Caco-2 (cell line): ENCODE results near the gene BICD1. TPM values are rescaled to one million over a fixed set of nuclear protein-coding genes. Genes with fewer than 3 reads are reported as not detected.

Experiments
- BruUV-seq: library from RNA; stranded (reverse); fragments of 400-500 nt; replicated peaks from 2 replicates; lab custom pipeline; 2021; lab: Mats Ljungman, UMichigan
- CTCF ChIA-PET: fragments of 300-600 bp; sonication (Branson Sonifier 250); formaldehyde crosslinking; loops from one replicate; lab custom pipeline; 2022; ENCODE audit warnings: antibody characterized with exemption; lab: Charles Lee
- POLR2A ChIA-PET: fragments of 300-600 bp; sonication (Branson Sonifier 250); formaldehyde crosslinking; loops from one replicate; lab custom pipeline; 2022; ENCODE audit warnings: antibody characterized with exemption; lab: Charles Lee
- DNase-seq, 2 experiments: peaks; one replicate each; pipeline versions ENCODE4 v3.0.0 to v3.0.0-alpha.2; 2020 to 2022
- H3K27me3 ChIP-seq: replicated peaks from 2 replicates; pipeline ENCODE4 v1.6.0; 2011; ENCODE audit warnings: low read length; ENCODE audit not compliant: control insufficient read depth, insufficient read depth
- H3K36me3 ChIP-seq: 2 replicates; pipeline ENCODE4 v1.5.1; 2011; ENCODE audit warnings: low read length; ENCODE audit not compliant: control insufficient read depth, insufficient read depth
- H3K4me1 ChIP-seq: fragments of 250-450 bp; sonication (Bioruptor Pico); 2 replicates; pipeline ENCODE4 v1.5.1; 2020; ENCODE audit warnings: mild to moderate bottlenecking
- H3K4me3 ChIP-seq: 2 replicates; pipeline ENCODE4 v1.5.1; 2011; ENCODE audit warnings: low read depth, mild to moderate bottlenecking, control low read depth, low read length
- H3K9me3 ChIP-seq: fragments of 250-450 bp; sonication (Bioruptor Pico); 2 replicates; pipeline ENCODE4 v1.5.1; 2020; ENCODE audit warnings: mild to moderate bottlenecking, moderate library complexity
- H3K27ac Mint-ChIP-seq: one replicate; pipeline ENCODE4 v1.8.0; 2022; ENCODE audit warnings: mixed read lengths; ENCODE audit not compliant: unreplicated experiment
- H3K27me3 Mint-ChIP-seq: one replicate; pipeline ENCODE4 v1.8.0; 2022; ENCODE audit warnings: mixed read lengths; ENCODE audit not compliant: insufficient read depth, unreplicated experiment
- H3K36me3 Mint-ChIP-seq: one replicate; pipeline ENCODE4 v1.8.0; 2022; ENCODE audit warnings: mild to moderate bottlenecking, mixed read lengths; ENCODE audit not compliant: insufficient read depth, unreplicated experiment
- H3K4me1 Mint-ChIP-seq: one replicate; pipeline ENCODE4 v1.8.0; 2022; ENCODE audit warnings: low read depth, mixed read lengths; ENCODE audit not compliant: unreplicated experiment
- H3K4me3 Mint-ChIP-seq: one replicate; pipeline ENCODE4 v1.8.0; 2022; ENCODE audit warnings: mild to moderate bottlenecking, moderate library complexity, mixed read lengths; ENCODE audit not compliant: unreplicated experiment
- H3K9me3 Mint-ChIP-seq: one replicate; pipeline ENCODE4 v1.8.0; 2022; ENCODE audit warnings: mixed read lengths; ENCODE audit not compliant: unreplicated experiment
- CTCF ChIP-seq, 2 experiments: fragments of 200-600 bp in 1 of 2; IDR thresholded peaks; 1 replicate in 1 of 2; 2 replicates in 1 of 2; pipeline versions ENCODE4 v1.5.1 to v1.8.0; 2011 to 2022; ENCODE audit warnings: antibody characterized with exemption in 1 of 2, control low read depth in 1 of 2, inconsistent platforms in 1 of 2, low read depth in 1 of 2, low read length in 1 of 2, mild to moderate bottlenecking in 1 of 2, moderate library complexity in 1 of 2; ENCODE audit not compliant: insufficient read depth in 1 of 2, severe bottlenecking in 1 of 2, unreplicated experiment in 1 of 2
- intact Hi-C: fragments of 100-400 bp; cut with micrococcal nuclease; formaldehyde crosslinking; loops from one replicate; pipeline ENCODE4 v1.10.0; 2022; ENCODE audit not compliant: unreplicated experiment
- total RNA-seq: library from RNA; stranded (reverse); gene quantifications from 2 replicates; pipeline ENCODE4 v1.2.3, GENCODE V29; 2022

The BICD1 gene
- total RNA-seq, 1 experiment from 2014 or later: 36.2 TPM

- Mint-ChIP-seq H3K9me3 (peaks cover 4% of the 10 kb centered on the region), H3K27ac (peak overlapping the region; percentile 10), H3K36me3 (no peaks in the 10 kb centered on the region), H3K4me1 (peaks cover 19% of the 10 kb centered on the region), H3K27me3 (no peaks in the 10 kb centered on the region), H3K4me3 (no peak overlapping the region)
- CTCF ChIA-PET: interaction anchor here (1.0 kb wide), 2 partner anchors 8 to 243 kb away, joined by 3 to 4 read pairs; no protein-coding TSS in a partner anchor
- no peak overlapping the region for H3K4me3 ChIP-seq
- no peak for TF ChIP-seq CTCF (IDR thresholded peaks at IDR 0.05; ENCODE audit: insufficient read depth in 1 of 2, low read depth in 1 of 2, low read length in 1 of 2, severe bottlenecking in 1 of 2, unreplicated experiment in 1 of 2)
- POLR2A ChIA-PET: interaction anchor here (0.7 to 1.0 kb wide), 2 partner anchors 37 to 339 kb away, joined by 3 to 4 read pairs; partner anchors contain the start of gene BICD1
- H3K4me1 ChIP-seq: peaks cover 14% of the 10 kb centered on the region
- no peaks in the 10 kb centered on the region for H3K36me3 ChIP-seq
- H3K27me3 ChIP-seq: no peaks in the 10 kb centered on the region
- no TSS peak for BruUV-seq
- DNase-seq: peak in 1 of 2 experiments; percentile 17
- H3K9me3 ChIP-seq: no peaks in the 10 kb centered on the region; the same call in 1 of the 2 replicates
- intact Hi-C loops: no loop called here
Measured at GRCh38 chr12:32069071-32069470, 37.6 kb upstream of the BICD1 start.

GRCh38 chr12:32069731-32070130 lies 36.9 kb upstream of the BICD1 start:
- H3K27ac Mint-ChIP-seq: peak overlapping the region; percentile 20
- no peaks in the 10 kb centered on the region for H3K36me3 ChIP-seq

GRCh38 chr12:32070370-32070769 lies 36.3 kb upstream of the BICD1 start:
- ChIA-PET POLR2A (no interaction called here), CTCF (interaction anchor here (1.2 to 1.5 kb wide), 2 partner anchors 10 to 417 kb away, joined by 3 to 4 read pairs; no protein-coding TSS in a partner anchor)
- no peaks in the 10 kb centered on the region for H3K36me3 Mint-ChIP-seq
- no peak overlapping the region for H3K4me3 ChIP-seq
- no peak overlapping the region for H3K27ac Mint-ChIP-seq
- no peak for TF ChIP-seq CTCF (IDR thresholded peaks at IDR 0.05; ENCODE audit: insufficient read depth in 1 of 2, low read depth in 1 of 2, low read length in 1 of 2, severe bottlenecking in 1 of 2, unreplicated experiment in 1 of 2)
- BruUV-seq: no TSS peak
- H3K4me1 ChIP-seq: peaks cover 14% of the 10 kb centered on the region
- peaks cover 10% of the 10 kb centered on the region for H3K9me3 Mint-ChIP-seq
- no peak for DNase-seq
- H3K4me1 Mint-ChIP-seq: peaks cover 19% of the 10 kb centered on the region
- no peaks in the 10 kb centered on the region; the same call in 1 of the 2 replicates for H3K9me3 ChIP-seq
- H3K36me3 ChIP-seq: no peaks in the 10 kb centered on the region
- intact Hi-C loops: no loop called here
- no peak overlapping the region for H3K4me3 Mint-ChIP-seq
- no peaks in the 10 kb centered on the region for H3K27me3 ChIP-seq
- H3K27me3 Mint-ChIP-seq: no peaks in the 10 kb centered on the region

More at GRCh38 chr12:32069731-32070130, 36.9 kb upstream of the BICD1 start:
- no peak for DNase-seq
- H3K36me3 Mint-ChIP-seq: no peaks in the 10 kb centered on the region
- ChIA-PET CTCF (interaction anchor here (1.2 to 1.5 kb wide), 2 partner anchors 9 to 417 kb away, joined by 3 to 4 read pairs; no protein-coding TSS in a partner anchor), POLR2A (no interaction called here)
- intact Hi-C loops: no loop called here
- no peaks in the 10 kb centered on the region for H3K27me3 ChIP-seq
- peaks cover 19% of the 10 kb centered on the region for H3K4me1 Mint-ChIP-seq
- H3K27me3 Mint-ChIP-seq: no peaks in the 10 kb centered on the region
- H3K4me3 Mint-ChIP-seq: no peak overlapping the region
- no peak for TF ChIP-seq CTCF (IDR thresholded peaks at IDR 0.05; ENCODE audit: insufficient read depth in 1 of 2, low read depth in 1 of 2, low read length in 1 of 2, severe bottlenecking in 1 of 2, unreplicated experiment in 1 of 2)
- peaks cover 10% of the 10 kb centered on the region for H3K9me3 Mint-ChIP-seq
- H3K4me3 ChIP-seq: no peak overlapping the region
- no peaks in the 10 kb centered on the region; the same call in 1 of the 2 replicates for H3K9me3 ChIP-seq
- no TSS peak for BruUV-seq
- peaks cover 14% of the 10 kb centered on the region for H3K4me1 ChIP-seq
